SJCRH30 (cell line): ENCODE results near the gene LRRC7. TPM values are rescaled to one million over a fixed set of nuclear protein-coding genes. Genes with fewer than 3 reads are reported as not detected.

ENCODE experiments used
- DNase-seq, 2 experiments: peaks; one replicate each; pipeline ENCODE4 v3.0.0-alpha.2; 2015 to 2020
- H3K27ac ChIP-seq: fragments of 250-450 bp; sonication (Bioruptor Pico); 2 replicates; pipeline ENCODE4 v1.5.1; 2020; ENCODE audit warnings: mild to moderate bottlenecking, moderate library complexity
- H3K27me3 ChIP-seq: fragments of 250-450 bp; sonication (Bioruptor Pico); 2 replicates; pipeline ENCODE4 v1.5.1; 2020; ENCODE audit warnings: mild to moderate bottlenecking, moderate library complexity
- H3K36me3 ChIP-seq: fragments of 250-450 bp; sonication (Bioruptor Pico); 2 replicates; pipeline ENCODE4 v1.5.1; 2020; ENCODE audit warnings: mild to moderate bottlenecking, moderate library complexity
- H3K4me1 ChIP-seq: fragments of 250-450 bp; sonication (Bioruptor Pico); 2 replicates; pipeline ENCODE4 v1.5.1; 2020; ENCODE audit warnings: mild to moderate bottlenecking, moderate library complexity
- H3K4me3 ChIP-seq: fragments of 250-450 bp; sonication (Bioruptor Pico); 2 replicates; pipeline ENCODE4 v1.5.1; 2020; ENCODE audit warnings: mild to moderate bottlenecking, moderate library complexity
- H3K9me3 ChIP-seq: fragments of 250-450 bp; sonication (Bioruptor Pico); replicated peaks from 2 replicates; pipeline ENCODE4 v1.5.1; 2020; ENCODE audit warnings: mild to moderate bottlenecking, moderate library complexity
- total RNA-seq: library from RNA; depleted of rRNA; stranded (reverse); fragments of >200 nt; shearing (Covaris generic); gene quantifications from 2 replicates; pipeline ENCODE4 v1.2.3, GENCODE V29; 2014

LRRC7 gene
- total RNA-seq, 1 experiment from 2014 or later, result 0.04 TPM

DNA sequence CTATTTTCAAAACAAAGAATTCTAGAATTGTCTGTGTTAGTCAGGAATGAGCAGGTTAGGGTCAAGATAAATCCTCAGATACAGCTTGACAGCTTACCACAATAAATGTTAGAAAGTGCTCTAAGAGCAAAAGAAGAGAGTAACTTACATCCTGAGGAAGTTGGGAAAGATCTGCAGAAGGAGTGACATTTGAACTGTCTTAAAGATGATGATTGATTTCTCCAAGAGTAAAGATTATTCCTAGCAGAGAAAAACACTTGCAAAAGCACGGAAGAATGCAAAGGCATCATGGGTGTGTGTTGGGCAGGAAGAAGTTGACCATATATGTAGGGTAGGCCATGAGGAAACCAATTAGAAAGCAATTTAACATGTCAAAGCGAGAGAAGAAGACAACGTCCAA is 175.4 kb downstream of the LRRC7 start:
- H3K27ac ChIP-seq, result no peak overlapping the region
- H3K27me3 ChIP-seq, result peaks cover 4% of the 10 kb centered on the region
- no peaks in the 10 kb centered on the region for H3K4me1 ChIP-seq
- no peak for DNase-seq
- H3K4me3 ChIP-seq, result no peak overlapping the region
- no peaks in the 10 kb centered on the region for H3K9me3 ChIP-seq
- no peaks in the 10 kb centered on the region for H3K36me3 ChIP-seq

DNA sequence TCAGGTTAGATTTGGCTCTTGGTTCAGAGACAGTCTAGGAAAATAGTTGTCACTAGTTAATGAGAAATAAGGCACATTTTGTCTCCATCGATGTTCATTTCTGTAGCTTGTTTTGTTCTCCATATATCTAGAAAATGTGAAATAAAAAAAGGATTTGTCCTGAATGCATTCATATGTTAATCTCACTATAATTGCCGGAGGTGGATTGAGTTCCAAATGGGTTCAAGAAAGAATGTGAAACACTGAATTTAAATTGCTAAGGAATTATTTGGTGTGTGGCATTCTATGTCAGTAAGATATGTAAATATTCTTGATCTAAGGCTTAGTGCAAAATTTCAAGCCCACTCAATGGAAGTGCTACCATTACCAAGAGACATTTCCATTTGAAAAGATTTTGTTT is 176.7 kb downstream of the LRRC7 start:
- no peaks in the 10 kb centered on the region for H3K9me3 ChIP-seq
- no peaks in the 10 kb centered on the region for H3K4me1 ChIP-seq
- no peaks in the 10 kb centered on the region for H3K36me3 ChIP-seq
- H3K4me3 ChIP-seq, result no peak overlapping the region
- DNase-seq, result no peak
- no peak overlapping the region for H3K27ac ChIP-seq
- no peaks in the 10 kb centered on the region; the same call in none of the 2 replicates for H3K27me3 ChIP-seq

DNA sequence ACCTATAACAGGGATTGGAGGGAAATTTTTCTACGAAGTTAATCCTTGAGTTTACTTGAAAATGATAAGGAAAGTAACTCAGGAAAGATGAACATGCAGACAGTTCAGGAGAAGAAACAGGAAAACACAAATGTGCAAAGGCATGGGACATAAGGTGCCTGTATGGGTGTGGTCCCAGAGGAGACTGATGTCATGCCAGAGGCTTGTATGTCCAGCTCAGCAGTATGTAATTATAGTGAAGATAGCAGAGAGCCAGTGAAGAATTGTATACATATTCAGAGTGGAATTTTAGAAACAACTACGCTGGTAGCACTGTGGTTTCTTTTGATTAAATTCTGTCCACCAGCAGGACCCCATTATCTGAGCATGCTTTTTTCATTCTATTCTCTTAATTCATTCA is 179.5 kb downstream of the LRRC7 start:
- Histone ChIP-seq H3K9me3 (no peaks in the 10 kb centered on the region), H3K4me3 (no peak overlapping the region), H3K4me1 (no peaks in the 10 kb centered on the region), H3K27ac (no peak overlapping the region), H3K27me3 (no peaks in the 10 kb centered on the region), H3K36me3 (no peaks in the 10 kb centered on the region)
- DNase-seq, result no peak

DNA sequence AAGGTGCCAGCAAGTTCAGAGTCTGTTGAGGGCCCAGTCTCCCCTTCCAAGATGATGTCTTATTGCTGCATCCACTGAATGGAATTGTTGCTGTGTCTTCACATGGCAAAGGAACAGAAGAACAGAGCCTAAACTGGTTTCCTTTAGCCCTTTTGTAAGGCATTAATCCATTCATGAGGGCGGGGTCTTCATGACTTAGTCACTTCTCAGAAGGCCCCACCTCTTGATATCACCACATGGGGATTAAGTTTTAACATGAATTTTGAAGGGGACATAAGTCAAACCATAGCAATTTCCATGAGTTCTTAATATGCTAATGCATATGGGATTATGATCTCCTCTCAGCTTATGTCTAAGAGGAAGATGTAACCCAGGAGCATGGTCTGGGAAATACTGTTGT is 182.9 kb downstream of the LRRC7 start:
- Histone ChIP-seq H3K27ac (no peak overlapping the region), H3K4me1 (no peaks in the 10 kb centered on the region), H3K27me3 (no peaks in the 10 kb centered on the region), H3K36me3 (no peaks in the 10 kb centered on the region), H3K4me3 (no peak overlapping the region), H3K9me3 (no peaks in the 10 kb centered on the region)
- DNase-seq, result no peak

DNA sequence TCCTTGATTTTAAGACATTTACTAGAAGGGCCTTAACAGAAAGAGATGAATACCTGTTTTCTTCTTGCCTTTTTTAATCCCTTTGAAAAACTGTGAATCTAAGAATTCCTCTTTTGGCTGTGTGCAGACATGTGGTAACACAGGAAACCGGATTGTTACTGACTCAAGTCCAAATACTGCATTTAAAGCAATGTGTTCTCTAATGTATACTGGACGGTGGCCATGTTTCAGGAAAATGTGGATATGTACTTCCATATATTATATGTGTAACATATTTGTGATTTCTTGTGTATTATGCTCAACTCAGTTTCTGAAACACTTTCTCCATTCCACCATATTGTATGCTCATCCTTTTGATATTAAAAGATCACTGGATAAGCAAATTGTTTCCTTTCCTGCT is 185.1 kb downstream of the LRRC7 start:
- no peak overlapping the region for H3K27ac ChIP-seq
- no peaks in the 10 kb centered on the region for H3K4me1 ChIP-seq
- no peaks in the 10 kb centered on the region for H3K9me3 ChIP-seq
- no peak overlapping the region for H3K4me3 ChIP-seq
- H3K27me3 ChIP-seq, result no peaks in the 10 kb centered on the region
- H3K36me3 ChIP-seq, result no peaks in the 10 kb centered on the region
- DNase-seq, result no peak

DNA sequence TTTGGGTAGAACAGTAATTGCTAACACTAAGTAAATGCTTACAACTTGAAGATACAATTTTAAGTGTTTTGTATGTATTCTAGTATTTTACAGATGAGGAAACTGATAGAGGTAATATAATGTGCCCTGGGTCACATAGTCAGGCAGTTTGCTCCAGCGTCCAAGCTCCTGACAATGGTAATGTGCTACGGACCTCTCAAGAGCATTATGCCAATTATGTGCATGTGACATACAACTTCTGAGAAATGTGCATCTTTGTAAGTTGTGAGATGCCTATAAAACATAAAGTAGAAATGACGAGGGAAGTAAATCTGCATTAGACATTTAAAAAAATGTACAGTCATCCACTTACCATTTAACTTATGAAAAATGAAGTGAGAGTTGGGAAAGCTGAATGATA is 186.8 kb downstream of the LRRC7 start:
- no peak overlapping the region for H3K27ac ChIP-seq
- H3K27me3 ChIP-seq, result no peaks in the 10 kb centered on the region
- H3K4me1 ChIP-seq, result no peaks in the 10 kb centered on the region
- no peaks in the 10 kb centered on the region for H3K9me3 ChIP-seq
- H3K36me3 ChIP-seq, result no peaks in the 10 kb centered on the region
- DNase-seq, result no peak
- no peak overlapping the region for H3K4me3 ChIP-seq

DNA sequence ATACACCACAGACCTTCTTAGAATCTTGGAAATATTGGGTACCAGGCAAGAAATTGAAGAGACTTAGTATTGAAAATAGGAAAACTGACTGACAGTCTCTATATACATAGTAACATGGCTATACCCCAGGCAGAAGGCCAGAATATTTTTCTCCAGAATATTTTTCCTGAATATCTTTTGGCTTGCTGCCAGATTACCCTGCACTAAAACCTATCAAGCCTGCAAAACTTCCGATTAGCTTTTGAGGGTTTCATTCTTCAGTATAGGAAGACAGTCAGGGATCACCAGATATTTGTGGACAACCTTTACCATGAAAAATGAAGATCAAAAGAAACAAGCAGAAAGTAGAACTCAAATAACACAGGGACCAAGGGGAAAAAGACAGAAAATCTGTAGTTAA is 187.9 kb downstream of the LRRC7 start:
- no peaks in the 10 kb centered on the region for H3K36me3 ChIP-seq
- H3K9me3 ChIP-seq, result no peaks in the 10 kb centered on the region
- DNase-seq, result no peak
- no peak overlapping the region for H3K27ac ChIP-seq
- no peak overlapping the region for H3K4me3 ChIP-seq
- H3K27me3 ChIP-seq, result no peaks in the 10 kb centered on the region
- no peaks in the 10 kb centered on the region for H3K4me1 ChIP-seq

DNA sequence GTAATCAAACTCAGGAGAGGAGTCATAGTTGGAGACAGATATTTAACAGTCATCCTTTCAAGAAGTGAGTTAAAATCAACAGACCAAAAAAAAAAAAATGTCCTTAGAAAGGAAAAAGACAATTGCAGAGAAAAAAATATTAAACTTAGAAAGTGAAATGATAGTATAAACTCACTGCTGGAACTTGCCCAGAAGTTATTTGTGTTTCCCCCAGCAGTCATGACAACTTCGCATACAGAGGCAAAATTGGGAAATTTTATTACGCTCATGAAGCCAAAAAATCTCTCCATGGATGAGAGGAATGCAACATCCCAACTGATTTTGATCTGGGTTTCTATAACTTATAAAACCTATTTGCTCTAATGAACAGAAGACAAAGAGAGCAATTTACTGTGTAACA is 198.2 kb downstream of the LRRC7 start:
- Histone ChIP-seq H3K36me3 (no peaks in the 10 kb centered on the region), H3K4me1 (no peaks in the 10 kb centered on the region), H3K4me3 (no peak overlapping the region), H3K27me3 (0 out of 2 replicates have a peak, but pooled peaks cover 5% of the 10 kb centered on the region), H3K9me3 (no peaks in the 10 kb centered on the region), H3K27ac (no peak overlapping the region)
- DNase-seq, result no peak

DNA sequence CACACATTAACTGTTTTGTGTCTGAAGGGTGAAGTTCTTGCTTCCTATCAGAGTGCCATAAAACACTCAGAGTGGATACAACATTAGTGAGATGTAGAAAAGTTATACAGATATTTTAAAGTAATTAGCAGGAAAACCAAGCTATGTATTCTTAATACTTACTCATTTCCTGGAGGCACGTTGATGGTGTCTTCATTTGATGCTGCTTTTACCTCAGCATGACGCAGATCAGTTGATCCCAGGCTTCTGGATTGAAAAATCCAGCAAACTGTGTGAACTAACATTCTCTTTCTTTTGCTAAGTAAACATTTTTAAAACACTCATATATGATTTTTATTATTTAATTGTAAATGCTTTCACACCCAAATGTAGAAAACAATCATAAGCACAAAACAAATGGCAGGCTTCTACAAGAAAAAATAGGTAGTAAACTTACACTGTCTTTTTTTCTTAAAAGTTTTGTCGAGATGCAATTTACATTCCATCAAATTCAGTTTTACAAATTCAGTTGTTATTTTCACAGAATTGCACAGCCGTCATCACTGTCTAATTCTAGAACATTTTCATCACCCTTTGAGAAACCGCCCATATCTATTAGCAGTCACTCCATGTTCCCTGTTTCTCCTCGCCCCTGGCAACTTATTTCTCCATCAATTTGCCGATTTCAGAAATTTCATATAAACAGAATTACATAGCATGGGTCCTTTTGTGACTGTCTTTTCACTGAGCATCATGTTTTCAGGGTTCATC is 198.9 kb downstream of the LRRC7 start:
- Histone ChIP-seq H3K27ac (no peak overlapping the region), H3K4me3 (no peak overlapping the region), H3K27me3 (0 out of 2 replicates have a peak, but pooled peaks cover 3% of the 10 kb centered on the region), H3K36me3 (no peaks in the 10 kb centered on the region), H3K4me1 (no peaks in the 10 kb centered on the region), H3K9me3 (no peaks in the 10 kb centered on the region)
- DNase-seq, result no peak

DNA sequence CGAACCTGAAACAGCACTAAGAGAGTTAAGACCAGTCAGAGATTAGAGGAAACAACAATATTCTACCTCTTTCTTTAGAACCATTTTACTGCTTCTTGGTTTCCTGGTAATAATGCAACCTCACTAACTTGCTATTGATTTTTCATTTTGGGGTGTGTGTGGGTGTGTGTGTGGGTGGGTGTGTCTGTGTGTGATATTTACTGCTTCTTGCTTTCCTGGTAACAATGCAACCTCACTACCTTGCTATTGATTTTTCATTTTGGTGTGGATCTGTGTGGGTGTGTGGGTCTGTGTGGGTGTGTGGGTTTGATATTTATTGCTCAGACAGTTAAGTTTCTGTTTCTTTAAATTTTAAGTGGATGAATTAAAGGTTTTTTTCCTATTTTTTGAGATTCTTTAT is 208.8 kb downstream of the LRRC7 start:
- H3K9me3 ChIP-seq, result no peaks in the 10 kb centered on the region
- H3K27me3 ChIP-seq, result no peaks in the 10 kb centered on the region
- no peak overlapping the region for H3K4me3 ChIP-seq
- H3K4me1 ChIP-seq, result no peaks in the 10 kb centered on the region
- H3K27ac ChIP-seq, result no peak overlapping the region
- H3K36me3 ChIP-seq, result no peaks in the 10 kb centered on the region
- DNase-seq, result no peak

DNA sequence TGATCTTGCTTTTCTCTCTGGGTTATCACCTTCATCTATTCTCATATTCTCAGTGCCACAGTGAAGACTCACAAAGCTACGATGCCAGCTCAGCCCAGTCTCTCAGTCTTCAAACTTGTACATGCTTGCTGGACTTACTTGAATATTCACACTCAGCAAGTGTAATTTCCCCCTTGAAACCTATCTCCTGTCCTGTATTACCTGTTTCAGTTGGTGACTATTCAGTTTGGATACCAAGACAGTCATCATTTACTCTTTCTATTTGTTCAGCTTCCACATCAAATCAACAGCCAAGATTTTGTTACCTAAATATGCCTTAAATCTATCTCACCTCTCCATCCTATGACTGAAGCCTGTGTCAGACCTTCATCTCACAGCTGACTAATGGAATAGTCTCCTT is 209.7 kb downstream of the LRRC7 start:
- no peak overlapping the region for H3K4me3 ChIP-seq
- H3K9me3 ChIP-seq, result no peaks in the 10 kb centered on the region
- DNase-seq, result no peak
- no peaks in the 10 kb centered on the region for H3K27me3 ChIP-seq
- no peaks in the 10 kb centered on the region for H3K4me1 ChIP-seq
- H3K27ac ChIP-seq, result no peak overlapping the region
- H3K36me3 ChIP-seq, result no peaks in the 10 kb centered on the region

DNA sequence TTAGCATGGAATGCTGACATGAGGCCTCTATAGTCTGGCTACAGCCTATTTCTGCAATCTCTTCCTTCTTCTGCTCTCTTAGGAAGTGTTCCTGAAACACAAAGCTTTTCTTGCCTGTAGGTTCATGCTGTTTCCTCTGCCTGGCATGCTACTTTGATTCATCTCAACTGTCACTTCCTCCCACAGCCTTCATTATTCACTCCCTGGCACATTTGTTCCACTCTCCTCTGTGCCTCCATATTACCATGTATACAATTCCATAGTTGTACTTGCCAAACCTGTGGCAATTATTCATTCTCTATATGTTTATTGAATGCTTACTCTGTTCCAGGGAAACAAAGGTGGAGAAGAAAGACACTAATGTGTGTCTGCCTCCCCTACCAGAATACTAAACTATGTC is 210.2 kb downstream of the LRRC7 start:
- H3K27me3 ChIP-seq, result no peaks in the 10 kb centered on the region
- H3K9me3 ChIP-seq, result no peaks in the 10 kb centered on the region
- H3K4me1 ChIP-seq, result no peaks in the 10 kb centered on the region
- H3K4me3 ChIP-seq, result no peak overlapping the region
- no peak for DNase-seq
- no peaks in the 10 kb centered on the region for H3K36me3 ChIP-seq
- no peak overlapping the region for H3K27ac ChIP-seq

DNA sequence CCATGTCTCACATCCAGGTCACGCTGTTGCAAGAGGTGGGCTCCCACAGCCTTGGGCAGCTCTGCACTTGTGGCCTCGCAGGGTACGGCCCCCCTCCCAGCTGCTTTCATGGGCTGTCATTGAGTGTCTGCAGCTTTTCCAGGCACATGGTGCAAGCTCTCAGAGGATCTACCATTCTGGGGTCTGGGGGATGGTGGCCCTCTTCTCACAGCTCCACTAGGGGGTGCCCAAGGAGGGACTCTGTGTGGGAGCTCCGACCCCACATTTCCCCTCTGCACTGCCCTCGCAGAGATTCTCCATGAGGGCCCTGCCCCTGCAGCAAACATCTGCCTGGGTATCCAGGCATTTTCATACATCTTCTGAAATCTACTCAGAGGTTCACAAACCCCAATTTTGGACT is 219.4 kb downstream of the LRRC7 start:
- no peak overlapping the region for H3K27ac ChIP-seq
- H3K27me3 ChIP-seq, result peaks cover 3% of the 10 kb centered on the region; the same call in 1 of the 2 replicates
- DNase-seq, result peak; percentile 3
- H3K4me1 ChIP-seq, result no peaks in the 10 kb centered on the region
- H3K36me3 ChIP-seq, result no peaks in the 10 kb centered on the region
- no peak overlapping the region for H3K4me3 ChIP-seq
- no peaks in the 10 kb centered on the region for H3K9me3 ChIP-seq

DNA sequence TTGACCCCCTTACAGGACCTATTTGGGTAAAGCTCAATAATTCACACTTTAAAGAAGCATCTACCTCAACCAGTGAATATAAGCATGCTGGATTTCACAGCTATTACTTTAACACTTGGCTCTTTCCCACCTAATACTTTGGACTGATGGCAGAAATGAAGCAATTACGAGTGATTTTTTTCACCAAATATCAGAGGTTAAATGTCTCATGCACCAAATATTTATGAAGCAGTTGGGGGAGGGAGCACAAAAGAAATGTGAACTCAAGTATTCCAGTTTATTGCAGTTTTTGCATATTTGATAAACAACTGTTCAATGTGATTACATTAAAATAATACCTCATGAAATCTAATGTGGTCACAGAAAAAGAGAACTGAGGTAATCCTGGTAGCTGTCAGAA is 223.6 kb downstream of the LRRC7 start:
- no peak overlapping the region for H3K27ac ChIP-seq
- H3K27me3 ChIP-seq, result no peaks in the 10 kb centered on the region
- H3K4me3 ChIP-seq, result no peak overlapping the region
- DNase-seq, result no peak
- H3K4me1 ChIP-seq, result no peaks in the 10 kb centered on the region
- H3K9me3 ChIP-seq, result no peaks in the 10 kb centered on the region
- no peaks in the 10 kb centered on the region for H3K36me3 ChIP-seq

DNA sequence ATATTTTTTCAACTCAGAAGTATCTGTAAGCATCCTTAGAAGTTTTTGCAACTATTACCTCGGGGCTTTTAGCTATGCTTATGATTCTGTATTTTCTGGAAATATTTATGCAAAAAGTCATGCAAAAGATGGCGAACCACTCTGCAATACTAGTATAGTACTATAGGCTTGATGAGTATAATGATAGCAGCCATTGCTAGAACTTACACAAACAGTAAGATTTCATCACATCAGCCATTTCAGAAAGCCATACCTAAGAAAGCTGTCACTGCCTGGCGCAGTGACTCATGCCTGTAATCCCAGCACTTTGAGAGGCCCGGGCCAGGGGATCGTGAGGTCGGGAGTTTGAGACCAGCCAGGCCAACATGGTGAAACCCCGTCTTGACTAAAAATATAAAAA is 227.1 kb downstream of the LRRC7 start:
- no peak overlapping the region for H3K4me3 ChIP-seq
- H3K9me3 ChIP-seq, result no peaks in the 10 kb centered on the region
- H3K36me3 ChIP-seq, result no peaks in the 10 kb centered on the region
- no peaks in the 10 kb centered on the region for H3K27me3 ChIP-seq
- H3K4me1 ChIP-seq, result no peaks in the 10 kb centered on the region
- no peak for DNase-seq
- H3K27ac ChIP-seq, result no peak overlapping the region

DNA sequence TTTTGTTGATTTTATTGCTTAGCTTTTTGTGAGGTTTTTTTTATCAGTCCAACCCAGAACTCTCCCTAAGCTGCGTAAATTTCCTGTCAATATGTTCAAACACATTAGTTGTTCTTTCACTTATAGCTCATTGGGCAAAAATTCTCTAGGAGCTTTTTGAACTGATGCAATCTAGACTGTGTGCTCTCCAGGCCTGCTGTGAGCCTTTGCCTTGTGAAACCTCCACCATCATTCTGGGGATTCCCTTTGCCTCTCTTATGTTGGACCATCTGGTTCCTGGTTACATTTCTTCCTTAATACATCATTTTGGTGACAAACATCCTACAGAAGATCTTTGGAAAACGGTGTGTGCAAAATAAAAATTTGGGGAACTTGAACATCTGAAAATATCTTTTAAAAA is 247.2 kb downstream of the LRRC7 start:
- Histone ChIP-seq H3K4me3 (no peak overlapping the region), H3K27me3 (no peaks in the 10 kb centered on the region), H3K9me3 (no peaks in the 10 kb centered on the region), H3K4me1 (no peaks in the 10 kb centered on the region), H3K36me3 (no peaks in the 10 kb centered on the region), H3K27ac (no peak overlapping the region)
- no peak for DNase-seq
